ENCODE results near the gene TPR. TPM values are rescaled to one million over a fixed set of nuclear protein-coding genes. Genes with fewer than 3 reads are reported as not detected.

The TPR gene
- total and polyA plus RNA-seq, 2 of the 8 experiments (the other 6 are each of a cell fraction or from before 2014, with no cell fraction given): 57.1 to 102 TPM

DNA sequence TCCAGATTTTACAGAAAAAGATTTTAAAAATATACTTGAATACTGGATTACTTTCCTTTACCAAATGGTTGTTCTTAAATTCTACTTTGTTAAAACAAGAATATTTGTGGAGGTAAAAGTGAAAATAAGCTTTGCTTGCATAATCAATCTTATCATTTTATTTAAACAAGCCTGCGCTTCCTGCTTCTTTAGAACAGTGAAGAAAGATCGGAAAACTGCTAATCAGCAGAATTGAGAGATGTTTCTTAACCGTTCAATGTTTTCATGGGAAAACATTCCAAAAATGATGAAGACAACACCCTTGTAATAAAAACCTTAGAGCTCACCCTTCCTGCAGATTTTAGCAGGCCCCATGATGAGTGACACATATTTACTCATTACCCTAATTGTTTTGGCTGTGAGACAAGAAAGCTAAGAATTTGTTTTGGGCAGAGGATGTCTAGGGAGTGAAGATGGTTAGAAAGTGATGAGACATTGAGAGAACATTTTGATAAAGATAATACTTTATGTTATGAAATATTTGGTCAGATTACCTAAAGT is 72.6 kb downstream of the TPR start (continued):
- TF ChIP-seq CHD2 (IDR thresholded peaks at IDR 0.05; ENCODE audit: low read length) (no peak), CTBP2 (IDR thresholded peaks at IDR 0.05; ENCODE audit: borderline replicate concordance, insufficient read depth, insufficient read length, low read length) (no peak), EGR1 (IDR thresholded peaks at IDR 0.05; ENCODE audit: borderline replicate concordance, low read depth, low read length) (no peak), SRF (IDR thresholded peaks at IDR 0.05; ENCODE audit: low read depth, low read length) (no peak)
